Right kidney (tissue), 1 donor: Measurements from ENCODE around the gene MROH9.

ENCODE experiments used
- DNase-seq: peaks from one replicate; pipeline ENCODE4 v3.0.0-alpha.2; 2016

Gene MROH9

GRCh38 chr1:170967042-170967910 lies 31.9 kb downstream of the MROH9 start:
- no peak for DNase-seq

GRCh38 chr1:170970256-170970655 lies 34.9 kb downstream of the MROH9 start:
- DNase-seq: no peak

GRCh38 chr1:170978371-170978910 lies 43.1 kb downstream of the MROH9 start:
- DNase-seq: no peak

GRCh38 chr1:170985406-170985805 lies 50.1 kb downstream of the MROH9 start:
- DNase-seq: no peak

- no peak for DNase-seq
Measured at GRCh38 chr1:170986901-170987300, 51.6 kb downstream of the MROH9 start.

- DNase-seq: no peak
Measured at GRCh38 chr1:170987424-170987823, 52.1 kb downstream of the MROH9 start.

- DNase-seq: no peak
Measured at GRCh38 chr1:170993151-170993550, 57.8 kb downstream of the MROH9 start.

GRCh38 chr1:170993717-170994116 lies 58.4 kb downstream of the MROH9 start:
- no peak for DNase-seq

GRCh38 chr1:171014880-171015279 lies 79.5 kb downstream of the MROH9 start:
- no peak for DNase-seq

GRCh38 chr1:171017426-171017825 lies 82.1 kb downstream of the MROH9 start:
- DNase-seq: no peak

GRCh38 chr1:171019971-171020370 lies 84.6 kb downstream of the MROH9 start:
- no peak for DNase-seq

- no peak for DNase-seq
Measured at GRCh38 chr1:171032822-171033702, 97.7 kb downstream of the MROH9 start.

- DNase-seq: no peak
Measured at GRCh38 chr1:171037626-171038025, 102.3 kb downstream of the MROH9 start.

GRCh38 chr1:171038284-171038683 lies 103.0 kb downstream of the MROH9 start:
- DNase-seq: no peak

GRCh38 chr1:171048014-171048413 lies 112.7 kb downstream of the MROH9 start:
- DNase-seq: no peak

- DNase-seq: no peak
Measured at GRCh38 chr1:171052977-171053376, 117.6 kb downstream of the MROH9 start.

GRCh38 chr1:171055966-171056643 lies 120.8 kb downstream of the MROH9 start:
- no peak for DNase-seq

- no peak for DNase-seq
Measured at GRCh38 chr1:171061425-171062143, 126.2 kb downstream of the MROH9 start.

GRCh38 chr1:171062902-171063301 lies 127.6 kb downstream of the MROH9 start:
- no peak for DNase-seq

GRCh38 chr1:171075041-171075440 lies 139.7 kb downstream of the MROH9 start:
- DNase-seq: no peak

GRCh38 chr1:171081314-171081753 lies 146.0 kb downstream of the MROH9 start:
- no peak for DNase-seq

- no peak for DNase-seq
Measured at GRCh38 chr1:171081763-171082201, 146.4 kb downstream of the MROH9 start.
